GM10266 (cell line): Measurements from ENCODE around the gene HLCS.
"Not testable (repeated sequence)": the region's sequence is repeated elsewhere in the genome, so short reads cannot be mapped to it uniquely, and the experiment has no call there.

Experiments
- DNase-seq: peaks from one replicate; pipeline ENCODE4 v3.0.0; 2012; ENCODE audit errors: extremely low spot score
- TF ChIP-seq, protein P1 (sequence below): IDR thresholded peaks from 2 replicates; pipeline ENCODE4 v1.5.1; 2012; ENCODE audit warnings: mild to moderate bottlenecking, low read depth; ENCODE audit not compliant: control insufficient read depth, insufficient read depth; ENCODE audit errors: missing control alignments

HLCS gene

DNA sequence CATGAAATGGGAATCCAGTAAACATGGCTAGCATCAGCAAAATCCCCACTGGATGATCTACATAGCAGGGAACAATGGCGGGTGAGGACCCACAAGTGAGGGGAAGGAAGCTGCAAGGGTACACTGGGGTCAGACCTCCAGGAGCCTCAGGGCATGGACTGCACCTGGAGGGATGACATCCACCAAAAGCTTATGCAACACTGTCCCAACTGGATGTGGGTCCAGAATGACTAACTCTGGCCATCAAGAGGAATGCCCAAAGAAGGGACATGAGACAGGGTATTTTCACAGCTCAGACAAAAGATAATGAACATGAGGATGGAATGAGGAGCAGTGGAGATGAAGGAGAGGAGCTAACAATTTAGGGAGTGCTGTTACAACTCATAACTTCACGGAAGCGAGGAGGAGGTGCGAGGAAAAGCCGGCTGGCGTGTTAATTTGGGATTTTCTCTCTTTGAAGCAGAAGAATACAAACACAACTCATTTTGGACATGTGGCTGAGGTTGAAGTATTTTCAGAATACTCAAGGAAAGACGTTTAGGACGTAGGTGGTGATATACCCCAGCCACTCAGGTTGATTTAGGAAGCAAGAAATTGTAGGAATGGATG lies 5.7 kb downstream of the HLCS start:
- no peak for DNase-seq
- TF ChIP-seq, protein P1, sequence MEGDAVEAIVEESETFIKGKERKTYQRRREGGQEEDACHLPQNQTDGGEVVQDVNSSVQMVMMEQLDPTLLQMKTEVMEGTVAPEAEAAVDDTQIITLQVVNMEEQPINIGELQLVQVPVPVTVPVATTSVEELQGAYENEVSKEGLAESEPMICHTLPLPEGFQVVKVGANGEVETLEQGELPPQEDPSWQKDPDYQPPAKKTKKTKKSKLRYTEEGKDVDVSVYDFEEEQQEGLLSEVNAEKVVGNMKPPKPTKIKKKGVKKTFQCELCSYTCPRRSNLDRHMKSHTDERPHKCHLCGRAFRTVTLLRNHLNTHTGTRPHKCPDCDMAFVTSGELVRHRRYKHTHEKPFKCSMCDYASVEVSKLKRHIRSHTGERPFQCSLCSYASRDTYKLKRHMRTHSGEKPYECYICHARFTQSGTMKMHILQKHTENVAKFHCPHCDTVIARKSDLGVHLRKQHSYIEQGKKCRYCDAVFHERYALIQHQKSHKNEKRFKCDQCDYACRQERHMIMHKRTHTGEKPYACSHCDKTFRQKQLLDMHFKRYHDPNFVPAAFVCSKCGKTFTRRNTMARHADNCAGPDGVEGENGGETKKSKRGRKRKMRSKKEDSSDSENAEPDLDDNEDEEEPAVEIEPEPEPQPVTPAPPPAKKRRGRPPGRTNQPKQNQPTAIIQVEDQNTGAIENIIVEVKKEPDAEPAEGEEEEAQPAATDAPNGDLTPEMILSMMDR: no peak

DNA sequence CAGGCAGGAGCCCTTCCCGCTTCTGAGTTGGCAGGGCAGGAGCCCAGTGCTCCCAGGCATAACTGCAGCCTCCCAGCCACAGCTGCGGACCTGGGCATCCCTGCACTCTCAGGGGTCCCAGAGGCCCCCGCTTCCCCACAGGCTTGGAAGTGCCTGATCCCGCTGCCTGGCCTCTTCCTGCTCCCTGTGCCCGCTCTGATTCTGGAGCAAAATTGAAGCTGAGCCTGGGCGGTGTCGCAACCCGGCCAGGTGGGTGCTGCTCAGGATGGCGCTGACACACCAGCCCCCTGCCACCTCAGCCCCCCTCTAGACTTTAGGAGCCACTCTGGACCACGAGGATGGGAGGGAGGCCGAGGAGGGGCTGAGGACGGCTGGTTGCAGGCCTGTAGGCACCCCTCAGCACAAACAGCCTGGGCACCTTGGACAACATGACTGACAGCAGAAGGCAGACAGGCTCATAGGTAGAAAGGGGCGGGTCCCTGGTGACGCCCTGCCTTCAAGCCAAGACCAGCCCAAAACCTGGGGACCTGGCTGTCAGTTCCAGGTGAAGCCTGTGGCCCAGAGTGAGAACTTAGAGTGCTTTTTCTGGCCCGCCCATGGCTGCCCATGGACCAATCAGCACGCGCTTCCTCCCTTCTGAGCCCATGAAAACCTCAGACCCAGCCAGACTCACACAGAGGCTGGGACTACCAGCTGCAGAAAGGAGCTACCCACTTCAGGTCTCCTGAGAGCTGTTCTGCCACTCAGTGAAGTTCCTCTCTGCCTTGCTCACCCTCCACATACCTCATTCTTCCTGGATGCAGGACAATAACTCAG lies 7.2 kb downstream of the HLCS start:
- no peak for DNase-seq
- TF ChIP-seq, protein P1: no peak

DNA sequence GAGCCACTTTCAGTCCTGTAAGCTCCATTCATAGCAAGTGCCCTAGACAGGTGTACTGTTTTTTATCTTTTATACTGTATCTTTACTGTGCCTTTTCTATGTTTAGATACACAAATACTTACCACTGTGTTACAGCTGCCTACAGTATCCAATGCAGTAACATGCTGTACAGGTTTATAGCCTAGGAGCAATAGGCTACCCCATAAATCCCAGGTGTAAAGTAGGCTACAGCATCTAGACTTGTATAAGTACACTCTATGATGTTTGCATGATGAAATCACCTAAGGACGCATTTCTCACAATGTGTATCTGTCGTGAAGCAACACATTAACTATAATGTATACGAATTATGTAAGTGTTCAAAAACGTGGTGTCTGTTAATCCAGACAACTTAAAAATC lies 10.7 kb downstream of the HLCS start:
- TF ChIP-seq, protein P1: no peak
- DNase-seq: no peak

DNA sequence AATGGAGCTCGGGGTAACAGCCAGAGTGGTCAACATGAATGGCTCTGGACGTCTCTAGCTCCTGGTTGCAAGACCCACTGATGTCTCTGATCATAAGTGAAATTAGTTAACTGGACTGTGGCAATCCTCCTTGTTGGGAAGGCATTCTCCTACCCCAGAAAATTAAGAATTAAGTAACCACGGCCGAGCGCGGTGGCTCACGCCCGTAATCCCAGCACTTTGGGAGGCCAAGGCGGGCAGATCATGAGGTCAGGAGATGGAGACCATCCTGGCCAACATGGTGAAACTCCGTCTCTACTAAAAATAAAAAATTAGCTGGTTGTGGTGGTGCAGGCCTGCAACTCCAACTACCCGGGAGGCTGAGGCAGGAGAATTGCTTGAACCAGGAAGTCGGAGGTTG lies 14.1 kb downstream of the HLCS start:
- not testable (repeated sequence) for DNase-seq

DNA sequence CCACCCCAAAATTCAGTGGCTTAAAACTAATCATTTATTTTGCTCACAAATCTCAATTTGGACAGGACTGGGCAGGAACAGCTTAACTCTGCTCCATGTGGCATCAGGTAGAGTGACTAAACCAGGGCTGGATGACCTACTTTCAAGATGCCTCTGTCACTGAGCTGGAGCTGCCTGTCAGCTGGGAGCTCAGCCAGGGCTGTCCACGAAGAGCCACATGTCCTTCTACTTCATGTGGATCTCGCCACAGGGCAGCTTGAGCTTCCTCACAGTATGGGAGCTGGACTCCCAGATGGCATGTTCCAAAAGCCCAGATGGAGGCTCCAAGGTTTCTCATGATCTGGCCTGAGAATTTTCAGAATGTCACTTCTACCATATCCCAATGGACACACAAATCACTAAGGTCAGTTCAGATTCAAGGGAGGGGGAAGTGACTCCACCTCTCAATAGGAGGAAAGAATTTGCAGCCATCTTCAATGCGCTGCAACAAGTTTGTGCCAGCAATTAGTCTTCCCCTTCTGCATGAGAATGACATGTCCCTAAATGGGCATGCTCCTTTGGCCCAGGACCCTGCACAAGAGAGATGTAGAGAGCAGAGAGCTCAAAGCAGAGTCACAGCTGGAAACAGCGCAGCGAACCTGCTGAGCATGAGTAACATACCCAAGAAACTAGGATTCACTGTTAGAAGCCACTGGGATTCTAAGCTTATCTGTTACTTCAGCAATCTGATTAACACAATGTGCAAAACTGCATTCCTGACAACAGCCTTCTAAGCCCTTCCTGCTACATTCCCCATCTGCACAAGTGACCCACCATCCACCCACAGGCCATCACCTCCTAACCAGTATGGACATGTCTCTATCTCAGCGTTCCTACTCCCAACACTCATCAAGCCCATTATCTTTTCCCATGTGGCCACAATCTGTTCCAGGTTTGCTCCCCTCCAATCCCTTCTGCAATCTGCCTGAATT lies 17.0 kb downstream of the HLCS start:
- TF ChIP-seq, protein P1: no peak
- no peak for DNase-seq

DNA sequence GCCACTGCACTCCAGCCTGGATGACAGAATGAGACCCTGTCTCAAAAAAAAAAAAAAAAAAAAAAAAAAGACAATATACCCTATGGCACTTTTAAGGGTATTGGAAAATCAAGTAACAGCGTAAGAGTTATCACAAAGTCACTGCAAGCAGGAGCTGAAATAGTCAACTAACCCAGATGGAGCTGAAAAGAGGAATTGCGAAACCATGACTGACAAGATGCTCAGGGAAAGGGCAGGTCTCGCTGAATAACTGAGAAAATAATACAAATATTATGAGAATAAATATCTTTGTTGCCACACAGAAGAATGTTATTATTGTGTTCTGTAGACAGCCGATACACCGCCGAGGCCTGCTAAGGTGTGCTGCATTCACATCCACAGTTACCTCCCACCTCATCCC lies 17.8 kb downstream of the HLCS start:
- DNase-seq: no peak
- TF ChIP-seq, protein P1: no peak

DNA sequence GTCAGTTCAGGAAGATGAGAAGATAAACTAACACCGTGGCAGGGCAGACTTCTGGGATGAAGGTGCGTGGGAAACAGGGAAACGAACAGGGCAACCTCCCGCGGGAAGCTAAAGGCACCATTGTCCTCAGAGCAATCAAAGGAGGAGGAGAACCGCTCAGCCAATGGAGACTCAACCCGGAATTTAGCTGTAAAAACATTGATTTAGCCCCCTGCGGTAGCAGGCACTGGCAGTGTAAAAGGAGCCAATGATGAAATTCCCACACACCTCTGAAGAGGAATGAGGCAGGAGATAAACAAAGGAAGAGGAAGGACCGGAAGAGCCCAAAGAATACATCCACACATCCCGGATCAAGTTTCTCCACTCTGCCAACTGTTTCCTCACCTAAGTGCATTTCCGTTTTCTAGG lies 19.5 kb downstream of the HLCS start:
- no peak for DNase-seq
- TF ChIP-seq, protein P1: no peak
